Erythroblast (primary cell): ENCODE data around the gene ATF5.

ENCODE experiments used
- GATA1 ChIP-seq: IDR thresholded peaks from 2 replicates; pipeline ENCODE4 v1.6.1; 2011; ENCODE audit warnings: low read depth, mild to moderate bottlenecking, control low read depth, low read length, moderate library complexity
- POLR2A ChIP-seq: IDR thresholded peaks from 2 replicates; pipeline ENCODE4 v1.6.1; 2011; ENCODE audit warnings: mild to moderate bottlenecking, low read length

DNA sequence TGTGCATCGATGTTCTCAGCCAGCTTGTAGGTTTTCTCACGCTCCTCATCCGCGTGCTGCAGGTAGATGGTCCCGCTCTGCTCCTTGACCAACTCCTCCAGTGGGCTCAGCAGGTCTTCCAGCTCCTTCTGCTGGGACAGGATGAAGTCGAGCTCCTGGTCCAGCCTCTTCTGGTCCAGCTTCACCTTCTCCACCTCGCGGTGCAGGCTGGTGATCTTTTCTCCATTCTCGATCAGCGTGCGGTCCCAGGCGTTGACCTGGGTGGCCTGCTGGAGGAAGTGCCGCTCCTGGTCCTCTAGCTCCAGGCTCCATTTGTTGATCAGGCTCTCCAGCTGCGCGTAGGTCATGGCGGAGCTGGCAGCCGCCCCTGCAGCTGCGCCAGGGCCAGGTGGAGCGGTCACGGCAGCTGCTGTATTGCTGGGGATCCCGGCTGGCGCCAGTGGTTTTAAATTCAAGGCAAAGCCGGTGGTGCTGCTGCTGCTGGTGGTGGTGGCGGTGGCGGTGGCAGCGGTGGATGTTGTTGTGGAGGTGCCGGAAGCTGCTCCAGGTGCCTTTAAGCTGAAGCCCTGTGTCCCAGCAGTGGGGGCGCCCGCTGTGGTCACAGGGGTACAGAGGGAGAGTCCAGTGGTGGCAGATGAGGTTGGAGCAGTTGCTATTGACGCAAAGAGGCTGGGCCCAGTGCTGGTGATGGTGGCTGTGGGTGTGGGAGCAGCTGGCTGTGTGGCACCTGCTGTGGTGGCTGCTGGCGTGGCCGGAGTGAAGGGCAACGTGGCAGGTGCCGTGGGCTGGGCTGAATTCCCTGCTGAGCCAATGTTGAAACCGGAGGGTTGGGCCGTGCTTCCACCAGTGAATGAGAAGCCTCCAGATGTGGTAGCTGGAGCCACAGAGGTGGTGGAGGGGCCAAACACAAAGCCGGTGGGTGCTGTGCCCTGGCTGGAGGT lies 20.3 kb upstream of the ATF5 start:
- TF ChIP-seq POLR2A (no peak), GATA1 (no peak)
